NCI-H69 (cell line): ENCODE data around the gene DMBT1.
"Not testable (repeated sequence)": the region's sequence is repeated elsewhere in the genome, so short reads cannot be mapped to it uniquely, and the experiment has no call there.

Experiments
- DNase-seq: peaks from one replicate; lab custom pipeline; 2025; lab: John Stamatoyannopoulos, UW

Gene DMBT1

DNA sequence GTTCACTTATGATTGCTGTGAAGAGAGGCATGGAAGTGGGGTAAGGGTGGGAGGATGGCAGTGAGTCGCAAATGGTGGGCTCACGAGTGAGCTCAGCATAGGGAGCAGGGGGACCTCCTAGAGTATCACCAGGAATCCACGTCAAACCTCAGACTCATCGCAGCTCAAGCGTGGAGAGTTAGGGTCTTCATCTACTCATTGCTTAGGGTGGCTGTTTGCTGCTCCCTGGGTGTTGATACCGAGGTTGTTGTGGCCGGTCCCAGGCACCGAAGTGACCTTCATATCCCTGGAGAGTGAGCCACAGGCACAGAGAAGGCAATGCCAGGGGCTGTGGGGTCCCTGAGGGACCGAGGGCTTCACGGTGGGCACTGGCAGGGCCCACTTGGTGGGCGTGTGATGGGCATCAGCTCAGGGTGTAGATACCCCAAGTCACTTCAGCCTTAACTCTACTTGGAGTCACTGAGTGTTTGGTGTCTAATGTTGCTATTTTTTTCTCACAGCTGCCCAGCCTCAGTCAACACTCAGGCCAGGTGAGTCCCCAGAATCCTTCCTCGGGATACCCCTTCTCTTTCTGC, 16.8 kb downstream of the DMBT1 start:
- no peak for DNase-seq

DNA sequence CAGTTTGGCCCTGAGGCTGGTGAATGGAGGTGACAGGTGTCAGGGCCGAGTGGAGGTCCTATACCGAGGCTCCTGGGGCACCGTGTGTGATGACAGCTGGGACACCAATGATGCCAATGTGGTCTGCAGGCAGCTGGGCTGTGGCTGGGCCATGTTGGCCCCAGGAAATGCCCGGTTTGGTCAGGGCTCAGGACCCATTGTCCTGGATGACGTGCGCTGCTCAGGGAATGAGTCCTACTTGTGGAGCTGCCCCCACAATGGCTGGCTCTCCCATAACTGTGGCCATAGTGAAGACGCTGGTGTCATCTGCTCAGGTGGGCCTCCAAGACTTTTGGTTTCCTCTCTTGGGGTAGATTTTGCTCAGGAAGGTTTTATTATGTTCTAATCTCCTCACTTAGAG, 25.5 kb downstream of the DMBT1 start:
- DNase-seq: not testable (repeated sequence)

DNA sequence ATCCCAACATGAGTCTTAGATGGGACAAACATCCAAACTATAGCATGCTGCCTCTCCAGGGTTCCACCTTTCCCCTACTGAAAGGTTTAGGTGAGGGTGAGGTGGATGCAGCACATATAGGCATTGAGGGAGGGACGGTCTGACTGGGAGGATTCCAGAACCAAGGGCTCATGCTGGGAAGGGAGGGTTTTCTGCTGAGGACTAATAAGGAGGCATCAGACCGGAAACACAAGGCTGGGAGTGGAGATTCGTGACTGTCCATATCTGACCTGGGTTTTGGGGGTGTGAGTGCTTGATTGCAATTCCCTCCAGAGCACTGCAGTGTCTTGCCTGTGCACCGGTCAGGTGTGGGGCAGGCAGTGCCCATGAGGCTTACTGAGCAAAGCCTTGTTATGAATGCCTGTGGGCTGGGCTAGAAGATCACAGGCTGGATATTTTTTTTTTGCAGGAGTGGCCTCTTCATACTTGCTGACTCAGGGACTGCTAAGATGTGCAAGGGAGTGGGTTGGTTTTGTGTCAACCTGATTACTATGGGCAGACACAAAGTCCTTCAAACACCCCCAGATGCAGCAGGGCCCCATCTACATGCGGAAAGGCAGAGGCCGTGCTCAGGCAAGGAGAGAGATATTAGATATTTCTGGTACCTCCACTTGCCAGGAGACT, 26.7 kb downstream of the DMBT1 start:
- no peak for DNase-seq

DNA sequence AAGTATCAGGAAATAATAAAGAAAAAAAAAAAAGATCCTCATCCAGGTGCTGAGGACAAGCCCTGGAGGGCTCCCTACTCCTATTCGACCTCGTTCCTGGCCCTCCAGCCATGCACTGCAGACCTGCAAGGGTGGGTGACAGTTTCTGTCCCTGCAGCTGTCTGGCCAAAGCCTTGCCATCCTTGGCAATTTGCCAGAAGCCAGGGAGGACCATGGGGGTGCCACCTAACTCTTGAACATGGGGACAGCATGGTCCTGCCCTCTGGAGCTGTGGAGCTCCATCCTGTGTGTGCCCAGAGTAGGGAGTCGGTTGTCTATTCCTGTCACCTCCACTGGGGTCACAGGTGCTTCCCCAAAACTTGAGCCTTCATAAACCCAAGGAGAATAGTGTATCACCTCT, 27.8 kb downstream of the DMBT1 start:
- no peak for DNase-seq

DNA sequence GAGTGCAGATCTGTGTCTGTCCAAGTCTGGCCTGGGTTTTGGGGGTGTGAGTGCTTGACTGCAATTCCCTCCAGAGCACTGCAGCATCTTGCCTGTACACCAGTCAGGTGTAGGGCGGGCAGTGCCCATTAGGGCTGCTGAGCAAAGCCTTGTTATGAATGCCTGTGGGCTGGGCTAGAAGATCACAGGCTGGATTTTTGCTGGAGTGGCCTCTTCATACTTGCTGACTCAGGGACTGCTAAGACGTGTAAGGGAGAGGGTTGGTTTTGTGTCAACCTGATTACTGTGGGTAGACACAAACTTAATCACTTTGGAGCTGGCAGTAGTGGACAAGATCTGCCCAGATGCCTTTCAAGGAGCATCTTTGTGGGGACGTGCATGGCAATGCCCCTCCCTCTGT, 29.6 kb downstream of the DMBT1 start:
- no peak for DNase-seq

DNA sequence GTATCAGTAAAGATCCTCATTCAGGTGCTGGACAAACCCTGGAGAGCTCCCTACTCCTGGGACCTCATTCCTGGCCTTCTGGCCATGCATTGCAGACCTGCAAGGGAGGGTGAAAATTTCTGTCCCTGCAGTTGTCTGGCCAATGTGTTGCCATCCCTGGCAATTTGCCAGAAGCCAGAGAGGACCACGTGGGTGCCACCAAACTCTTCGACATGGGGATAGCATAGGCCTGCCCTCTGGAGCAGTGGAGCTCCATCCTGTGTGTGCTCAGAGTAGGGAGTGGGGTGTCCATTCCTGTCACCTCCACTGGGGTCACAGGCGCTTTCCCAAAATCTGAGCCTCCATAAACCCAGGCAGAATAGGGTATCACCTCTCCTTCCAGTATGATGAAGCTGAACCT, 31.2 kb downstream of the DMBT1 start:
- DNase-seq: no peak

DNA sequence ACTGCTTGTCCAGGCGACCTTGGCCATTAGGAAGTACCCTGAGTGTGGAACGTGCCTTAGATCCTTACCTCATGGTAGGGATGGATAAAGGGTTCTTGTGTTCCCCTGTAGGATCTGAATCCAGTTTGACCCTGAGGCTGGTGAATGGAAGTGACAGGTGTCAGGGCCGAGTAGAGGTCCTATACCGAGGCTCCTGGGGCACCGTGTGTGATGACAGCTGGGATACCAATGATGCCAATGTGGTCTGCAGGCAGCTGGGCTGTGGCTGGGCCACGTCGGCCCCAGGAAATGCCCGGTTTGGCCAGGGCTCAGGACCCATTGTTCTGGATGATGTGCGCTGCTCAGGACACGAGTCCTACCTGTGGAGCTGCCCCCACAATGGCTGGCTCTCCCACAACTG, 31.6 kb downstream of the DMBT1 start:
- no peak for DNase-seq

DNA sequence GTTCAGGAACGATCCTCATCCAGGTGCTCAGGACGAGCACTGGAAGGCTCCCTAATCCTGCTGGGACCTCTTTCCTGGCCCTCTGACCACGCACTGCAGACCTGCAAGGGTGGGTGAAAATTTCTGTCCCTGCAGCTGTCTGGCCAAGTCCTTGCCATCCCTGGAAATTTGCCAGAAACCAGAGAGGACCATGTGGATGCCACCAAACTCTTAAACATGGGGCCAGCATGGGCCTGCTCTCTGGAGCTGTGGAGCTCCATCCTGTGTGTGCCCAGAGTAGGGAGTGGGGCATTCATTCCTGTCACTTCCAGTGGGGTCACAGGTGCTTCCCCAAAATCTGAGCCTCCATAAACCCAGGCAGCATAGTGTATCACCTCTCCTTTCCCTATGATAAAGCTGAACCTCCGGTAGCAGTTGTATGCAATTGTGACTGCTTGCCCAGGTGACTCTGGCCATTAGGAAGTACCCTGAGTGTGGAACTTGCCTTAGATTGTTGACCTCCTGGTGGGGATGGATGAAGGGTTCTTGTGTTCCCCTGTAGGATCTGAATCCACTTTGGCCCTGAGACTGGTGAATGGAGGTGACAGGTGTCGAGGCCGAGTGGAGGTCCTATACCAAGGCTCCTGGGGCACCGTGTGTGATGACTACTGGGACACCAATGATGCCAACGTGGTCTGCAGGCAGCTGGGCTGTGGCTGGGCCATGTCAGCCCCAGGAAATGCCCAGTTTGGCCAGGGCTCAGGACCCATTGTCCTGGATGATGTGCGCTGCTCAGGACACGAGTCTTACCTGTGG, 57.1 kb downstream of the DMBT1 start:
- DNase-seq: no peak

DNA sequence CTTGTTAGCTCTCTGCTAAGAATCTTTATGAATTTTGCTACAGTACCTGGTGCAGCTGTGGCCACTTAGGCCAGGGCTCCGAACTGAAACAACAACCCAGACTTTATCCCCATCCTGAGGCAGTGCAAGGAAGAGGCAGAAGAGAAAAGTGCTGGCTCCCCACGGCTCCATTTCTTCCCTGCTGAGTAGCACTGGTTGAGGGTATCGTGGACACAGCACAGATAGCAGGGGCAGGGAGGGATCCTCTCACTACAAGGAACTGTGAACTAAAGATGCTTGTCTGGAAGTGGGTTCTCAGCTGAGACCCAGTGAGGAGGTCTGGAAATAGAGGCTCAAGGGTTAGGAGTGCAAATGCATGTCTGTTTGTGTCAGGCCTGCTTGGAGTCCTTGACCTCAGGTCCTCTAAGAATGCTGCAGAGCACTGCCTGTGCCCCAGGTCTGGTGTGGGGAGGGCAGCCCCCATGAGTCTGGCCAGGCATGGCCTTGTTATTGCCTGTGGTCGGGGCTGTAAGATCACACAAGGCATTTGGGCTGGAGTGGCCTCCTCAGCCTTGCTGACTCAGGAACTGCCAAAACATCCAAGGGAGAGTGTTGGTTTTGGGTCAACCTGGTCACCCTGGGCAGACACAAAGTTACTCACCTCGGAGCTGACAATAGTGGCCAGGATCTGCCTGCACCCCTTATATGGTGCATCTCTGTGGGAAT, 58.1 kb downstream of the DMBT1 start:
- no peak for DNase-seq

DNA sequence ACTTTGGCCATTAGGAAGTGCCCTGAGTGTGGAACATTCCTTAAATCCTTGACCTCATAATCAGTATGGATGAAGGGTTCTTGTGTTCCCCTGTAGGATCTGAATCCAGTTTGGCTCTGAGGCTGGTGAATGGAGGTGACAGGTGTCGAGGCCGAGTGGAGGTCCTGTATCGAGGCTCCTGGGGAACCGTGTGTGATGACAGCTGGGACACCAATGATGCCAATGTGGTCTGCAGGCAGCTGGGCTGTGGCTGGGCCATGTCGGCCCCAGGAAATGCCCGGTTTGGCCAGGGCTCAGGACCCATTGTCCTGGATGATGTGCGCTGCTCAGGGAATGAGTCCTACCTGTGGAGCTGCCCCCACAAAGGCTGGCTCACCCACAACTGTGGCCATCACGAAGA, 60.4 kb downstream of the DMBT1 start:
- DNase-seq: not testable (repeated sequence)

DNA sequence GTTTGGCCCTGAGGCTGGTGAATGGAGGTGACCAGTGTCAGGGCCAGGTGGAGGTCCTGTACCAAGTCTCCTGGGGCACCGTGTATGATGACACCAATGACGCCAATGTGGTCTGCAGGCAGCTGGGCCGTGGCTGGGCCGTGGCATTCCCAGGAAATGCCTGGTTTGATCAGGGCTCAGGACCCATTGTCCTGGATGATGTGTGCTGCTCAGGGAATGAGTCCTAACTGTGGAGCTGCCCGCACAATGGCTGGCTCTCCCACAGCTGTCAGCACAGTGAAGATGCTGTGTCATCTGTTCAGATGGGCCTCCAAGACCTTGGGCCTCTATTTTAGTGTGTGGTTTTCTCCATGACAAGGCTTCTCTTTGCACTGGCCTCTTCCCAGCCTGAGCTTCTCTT, 64.0 kb downstream of the DMBT1 start:
- DNase-seq: no peak

DNA sequence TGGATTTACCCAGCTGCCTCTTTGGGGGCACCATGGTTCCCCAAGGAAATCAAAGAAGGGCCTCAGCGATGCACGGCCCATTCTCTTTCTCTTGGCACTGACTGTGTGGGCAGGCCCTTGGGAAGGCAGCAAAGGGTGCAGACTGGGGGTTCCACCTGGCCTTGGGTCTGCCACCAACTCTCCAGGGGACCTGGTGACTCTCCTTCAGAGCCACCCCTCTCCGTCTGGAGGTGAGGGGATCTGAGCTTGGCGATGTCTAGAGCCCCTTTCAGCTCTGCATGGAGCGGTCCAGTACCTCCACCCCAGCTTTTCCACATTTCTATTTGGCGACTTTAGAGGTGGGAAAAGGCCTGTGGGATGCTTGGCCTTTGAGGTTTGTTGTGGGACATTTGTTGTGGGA, 70.0 kb downstream of the DMBT1 start:
- DNase-seq: no peak

DNA sequence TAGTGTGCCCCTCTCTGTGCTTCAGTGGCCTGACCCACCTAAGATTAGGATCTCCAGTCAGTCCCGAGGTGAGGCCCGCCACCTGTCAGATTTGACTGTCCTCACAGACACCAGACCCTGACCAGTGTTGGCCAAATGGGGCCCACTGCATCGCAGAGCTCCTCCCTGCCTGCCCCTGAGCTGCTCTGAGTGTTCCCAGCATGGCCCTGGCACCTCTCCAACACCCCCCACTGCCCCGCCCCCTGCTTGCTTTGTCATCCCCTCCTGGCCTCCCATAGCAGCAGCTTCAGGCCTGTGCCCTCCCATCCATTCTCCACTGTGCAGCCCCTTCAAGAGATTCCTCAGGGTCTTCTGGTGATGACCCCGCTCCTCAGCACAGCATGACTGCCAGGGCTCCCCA, 71.5 kb downstream of the DMBT1 start:
- DNase-seq: peak; percentile 3

DNA sequence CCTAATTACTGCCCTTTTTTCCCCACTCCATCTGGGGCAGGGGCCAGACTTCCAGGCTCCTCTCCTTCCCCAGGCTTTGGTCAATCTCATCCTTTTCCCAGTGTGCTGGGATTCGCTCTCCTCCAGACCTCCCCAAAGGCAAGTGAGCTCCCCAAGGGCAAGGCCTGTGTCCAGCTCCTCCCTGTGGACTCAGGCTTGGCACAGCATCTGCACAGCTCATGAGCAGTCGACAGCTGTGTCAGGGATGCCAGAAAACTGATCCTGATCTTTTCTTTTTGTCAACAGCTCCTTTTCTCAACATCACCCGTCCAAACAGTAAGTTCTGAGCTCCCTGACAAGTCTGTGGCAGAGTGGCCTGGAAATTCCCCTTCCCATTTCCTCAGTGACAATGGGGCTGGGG, 72.0 kb downstream of the DMBT1 start:
- DNase-seq: no peak

DNA sequence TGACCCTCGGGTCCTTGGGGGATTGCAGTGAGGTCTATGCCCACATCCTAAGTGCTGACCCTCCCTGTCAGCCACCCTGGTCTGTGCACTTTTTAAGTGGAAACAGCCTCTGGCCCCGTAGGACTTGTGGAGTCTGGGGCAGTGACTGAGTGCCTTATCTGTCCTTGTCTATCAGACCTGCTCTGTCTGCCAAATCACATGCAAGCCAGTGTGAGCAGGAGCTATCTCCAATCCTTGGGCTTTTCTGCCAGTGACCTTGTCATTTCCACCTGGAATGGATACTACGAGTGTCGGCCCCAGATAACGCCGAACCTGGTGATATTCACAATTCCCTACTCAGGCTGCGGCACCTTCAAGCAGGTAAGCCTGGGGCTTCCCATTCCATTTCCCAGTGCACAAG, 76.4 kb downstream of the DMBT1 start:
- no peak for DNase-seq

DNA sequence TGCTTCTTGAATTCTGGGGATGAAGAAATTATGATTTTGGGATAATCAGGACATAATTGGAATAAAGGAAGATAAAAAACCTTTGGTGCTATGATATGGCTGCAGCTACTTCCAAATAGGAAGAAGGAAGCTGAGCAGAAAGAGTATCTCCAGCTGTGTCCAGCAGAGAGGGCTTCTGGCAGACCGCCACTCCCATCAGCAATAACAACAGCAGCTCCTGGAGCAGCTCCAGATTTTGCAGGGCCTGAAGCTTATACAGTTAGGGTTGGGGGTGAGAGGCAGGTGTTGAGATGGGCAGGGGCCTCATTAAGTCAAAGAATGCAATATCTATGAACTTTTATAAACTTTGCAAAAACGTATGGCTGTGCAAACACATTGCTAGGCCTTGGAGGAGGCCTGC, 76.8 kb downstream of the DMBT1 start:
- peak; percentile 16 for DNase-seq

DNA sequence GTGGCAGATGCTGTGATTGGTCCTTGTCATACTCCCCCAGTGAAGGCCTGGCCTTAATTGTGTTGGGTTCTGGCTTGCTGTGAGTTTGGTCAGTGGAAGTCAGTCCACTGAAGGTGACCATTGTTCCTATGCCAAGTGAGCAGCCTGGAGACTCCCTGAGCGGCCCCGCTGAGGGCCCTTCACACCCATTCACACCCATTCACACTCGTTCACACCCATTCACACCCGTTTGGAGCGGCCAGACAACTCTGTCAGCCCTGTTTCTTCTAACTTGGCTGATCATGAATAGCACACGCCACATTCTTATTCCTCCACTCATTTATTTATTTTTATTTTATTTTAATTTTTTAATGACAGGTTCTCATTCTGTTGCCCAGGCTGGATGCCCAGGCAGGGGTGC, 77.6 kb downstream of the DMBT1 start:
- DNase-seq: no peak

DNA sequence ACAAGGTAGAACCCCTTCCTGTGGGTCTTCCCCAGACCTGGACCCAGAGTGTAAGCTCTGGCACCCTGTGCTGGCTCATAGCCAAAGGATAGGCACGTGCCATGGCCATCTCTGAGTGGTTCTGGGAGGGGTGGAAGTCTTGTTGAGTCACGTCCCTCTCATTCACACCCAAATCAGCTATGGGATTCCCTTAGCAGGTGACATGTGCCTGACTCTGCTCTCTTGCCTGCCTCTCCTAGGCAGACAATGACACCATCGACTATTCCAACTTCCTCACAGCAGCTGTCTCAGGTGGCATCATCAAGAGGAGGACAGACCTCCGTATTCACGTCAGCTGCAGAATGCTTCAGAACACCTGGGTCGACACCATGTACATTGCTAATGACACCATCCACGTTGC, 79.2 kb downstream of the DMBT1 start:
- no peak for DNase-seq

DNA sequence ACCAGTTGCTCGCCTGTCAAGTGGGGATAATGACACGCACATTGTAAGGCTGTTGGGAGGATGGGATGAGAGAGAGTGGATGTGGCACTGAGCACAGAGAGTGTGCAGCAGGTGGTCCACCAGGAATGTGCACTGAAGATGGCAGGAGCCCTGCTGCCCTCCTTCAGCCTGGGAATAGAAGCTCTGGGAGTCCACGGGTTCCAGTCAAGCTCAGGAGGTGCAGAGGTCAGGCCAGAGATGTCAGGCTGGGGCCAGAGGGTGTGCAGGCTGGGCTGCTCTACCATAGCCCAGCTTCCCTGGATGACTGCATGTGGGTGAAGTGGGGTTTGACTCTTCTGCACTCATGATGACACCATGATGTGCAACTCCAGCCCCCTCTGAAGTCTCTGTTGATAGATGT, 80.4 kb downstream of the DMBT1 start:
- no peak for DNase-seq

DNA sequence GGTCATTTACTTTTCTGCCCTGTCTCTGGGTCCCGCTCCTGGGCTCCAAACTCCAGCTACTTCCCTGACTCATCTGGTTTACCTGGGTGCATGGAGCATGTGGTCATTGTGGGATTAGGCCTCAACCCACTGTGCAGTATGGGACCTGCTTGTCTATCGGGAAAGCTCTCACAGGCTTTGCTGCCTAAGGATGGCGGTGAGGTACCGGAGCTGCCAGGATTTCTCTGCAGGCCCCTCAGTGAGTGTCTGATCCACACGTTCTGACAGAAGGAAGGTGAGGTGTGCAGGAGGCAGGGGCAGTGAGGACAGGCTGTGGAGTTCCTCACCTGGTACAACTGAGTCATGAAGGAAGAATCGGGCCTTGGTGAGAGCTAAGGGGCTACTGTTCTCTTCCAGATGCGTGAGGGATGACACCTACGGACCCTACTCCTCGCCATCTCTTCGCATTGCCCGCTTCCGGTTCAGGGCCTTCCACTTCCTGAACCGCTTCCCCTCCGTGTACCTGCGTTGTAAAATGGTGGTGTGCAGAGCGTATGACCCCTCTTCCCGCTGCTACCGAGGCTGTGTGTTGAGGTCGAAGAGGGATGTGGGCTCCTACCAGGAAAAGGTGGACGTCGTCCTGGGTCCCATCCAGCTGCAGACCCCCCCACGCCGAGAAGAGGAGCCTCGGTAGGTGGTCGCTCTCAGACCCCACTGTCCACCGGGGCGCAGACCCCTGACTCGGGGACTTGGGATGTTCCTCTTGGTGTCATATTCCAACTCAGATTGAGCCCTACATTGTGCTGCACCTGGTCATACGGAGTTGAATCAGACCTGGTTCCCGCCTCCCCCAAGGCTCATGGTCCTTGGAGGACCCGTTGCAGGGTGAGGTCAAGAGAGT, 82.4 kb downstream of the DMBT1 start:
- DNase-seq: no peak

DNA sequence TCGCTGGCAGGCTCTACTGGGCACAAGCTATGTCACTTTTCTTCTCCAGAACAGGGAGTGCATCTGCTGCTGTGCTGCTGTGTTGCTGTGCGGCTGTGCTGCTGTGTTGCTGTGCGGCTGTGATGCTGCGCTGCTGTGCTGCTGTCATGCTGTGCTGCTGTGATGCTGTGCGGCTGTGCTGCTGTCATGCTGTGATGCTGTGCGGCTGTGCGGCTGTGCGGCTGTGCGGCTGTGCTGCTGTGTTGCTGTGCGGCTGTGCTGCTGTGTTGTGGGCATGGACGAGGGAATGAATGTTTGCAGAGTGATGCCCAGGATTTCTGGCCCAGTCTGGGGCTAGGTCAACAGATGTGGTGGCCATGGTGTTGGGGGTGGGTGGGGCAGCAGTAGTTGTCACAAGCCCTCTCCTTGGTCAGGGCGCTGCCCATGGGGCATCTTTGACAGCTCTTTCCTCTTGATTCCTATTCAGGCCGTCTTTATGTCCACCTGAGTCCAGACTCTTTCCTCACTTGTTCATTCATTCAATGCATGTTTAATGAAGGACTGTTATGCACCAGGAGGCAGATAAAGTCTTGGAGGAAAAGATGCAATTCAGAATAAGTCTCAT, 83.5 kb downstream of the DMBT1 start:
- no peak for DNase-seq
